CD4-positive, alpha-beta T cell treated with Interleukin-15 for 1 hour (primary cell): ENCODE data around the gene WIPF3.

ENCODE experiments used
- DNase-seq: peaks from one replicate; pipeline ENCODE4 v3.0.0-alpha.2; 2020

The WIPF3 gene

GRCh38 chr7:29919790-29920189 lies 113.5 kb downstream of the WIPF3 start:
- DNase-seq: no peak

GRCh38 chr7:29920491-29920890 lies 114.2 kb downstream of the WIPF3 start:
- DNase-seq: no peak

- DNase-seq: peak; percentile 44
Observed at GRCh38 chr7:29921404-29922010, 115.2 kb downstream of the WIPF3 start.

- no peak for DNase-seq
Observed at GRCh38 chr7:29922921-29923700, 116.8 kb downstream of the WIPF3 start.

- no peak for DNase-seq
Observed at GRCh38 chr7:29924006-29924405, 117.7 kb downstream of the WIPF3 start.

GRCh38 chr7:29924684-29925083 lies 118.4 kb downstream of the WIPF3 start:
- no peak for DNase-seq

- DNase-seq: no peak
Observed at GRCh38 chr7:29926216-29926615, 119.9 kb downstream of the WIPF3 start.

- no peak for DNase-seq
Observed at GRCh38 chr7:29926741-29927140, 120.4 kb downstream of the WIPF3 start.

- no peak for DNase-seq
Observed at GRCh38 chr7:29929018-29929807, 122.9 kb downstream of the WIPF3 start.

GRCh38 chr7:29935111-29935510 lies 128.8 kb downstream of the WIPF3 start:
- no peak for DNase-seq

GRCh38 chr7:29937132-29937531 lies 130.8 kb downstream of the WIPF3 start:
- no peak for DNase-seq

- DNase-seq: no peak
Observed at GRCh38 chr7:29940199-29940598, 133.9 kb downstream of the WIPF3 start.

- DNase-seq: no peak
Observed at GRCh38 chr7:29945259-29945809, 139.0 kb downstream of the WIPF3 start.

- DNase-seq: no peak
Observed at GRCh38 chr7:29946428-29947186, 140.3 kb downstream of the WIPF3 start.

GRCh38 chr7:29948587-29948986 lies 142.3 kb downstream of the WIPF3 start:
- DNase-seq: no peak

- DNase-seq: no peak
Observed at GRCh38 chr7:29950480-29950879, 144.2 kb downstream of the WIPF3 start.

- no peak for DNase-seq
Observed at GRCh38 chr7:29951206-29951605, 144.9 kb downstream of the WIPF3 start.

- DNase-seq: no peak
Observed at GRCh38 chr7:29953726-29954347, 147.5 kb downstream of the WIPF3 start.

- no peak for DNase-seq
Observed at GRCh38 chr7:29955075-29955792, 148.9 kb downstream of the WIPF3 start.

- DNase-seq: peak; percentile 61
Observed at GRCh38 chr7:29955799-29956486, 149.6 kb downstream of the WIPF3 start.

- no peak for DNase-seq
Observed at GRCh38 chr7:29956487-29956836, 150.2 kb downstream of the WIPF3 start.
